GM12878 (cell line): ENCODE measurements around the gene DYSF.

Source experiments
- ATF3 ChIP-seq: IDR thresholded peaks from 2 replicates; pipeline ENCODE4 v1.6.1; 2011; ENCODE audit warnings: low read depth, mild to moderate bottlenecking, low read length, moderate library complexity, borderline replicate concordance; ENCODE audit errors: extremely low read depth
- BHLHE40 ChIP-seq, 2 experiments: fragments of 450-650 bp in 1 of 2; IDR thresholded peaks; 2 replicates each; pipeline ENCODE4 v1.6.1; 2011 to 2017; ENCODE audit warnings: low read depth in 2 of 2, borderline replicate concordance in 1 of 2, improper control_type of control experiment in 1 of 2, low read length in 1 of 2, mild to moderate bottlenecking in 1 of 2
- CTCF ChIP-seq, 3 experiments: IDR thresholded peaks in 2 of 3; conservative IDR thresholded peaks in 1 of 3; 2 replicates each; pipeline ENCODE4 v1.5.1; 2011; ENCODE audit warnings: low read depth in 3 of 3, low read length in 3 of 3, mild to moderate bottlenecking in 3 of 3, control low read depth in 2 of 3, moderate library complexity in 2 of 3, inconsistent platforms in 1 of 3, mixed read lengths in 1 of 3; ENCODE audit not compliant: control insufficient read depth in 2 of 3, insufficient read depth in 1 of 3; ENCODE audit errors: extremely low read depth in 1 of 3
- DPF2 ChIP-seq: fragments of 450-650 bp; IDR thresholded peaks from 2 replicates; pipeline ENCODE4 v1.6.1; 2017; ENCODE audit warnings: mild to moderate bottlenecking
- EP300 ChIP-seq, 2 experiments: fragments of 150-350 bp in 1 of 2; IDR thresholded peaks; 2 replicates each; pipeline ENCODE4 v1.6.1; 2011 to 2012; ENCODE audit warnings: low read depth in 2 of 2, low read length in 2 of 2, borderline replicate concordance in 1 of 2, improper control_type of control experiment in 1 of 2, inconsistent platforms in 1 of 2; ENCODE audit not compliant: control insufficient read depth in 1 of 2
- SIN3A ChIP-seq: IDR thresholded peaks from 2 replicates; pipeline ENCODE4 v1.6.1; 2012; ENCODE audit warnings: low read depth, low read length, improper control_type of control experiment
- SP1 ChIP-seq: IDR thresholded peaks from one replicate; pipeline ENCODE4 v1.6.1; 2011; ENCODE audit warnings: low read depth, low read length
- TCF7 ChIP-seq: IDR thresholded peaks from 2 replicates; pipeline ENCODE4 v1.6.1; 2014; ENCODE audit warnings: antibody characterized with exemption, borderline replicate concordance
- ZBTB11 ChIP-seq: fragments of 450-650 bp; formaldehyde crosslinking; IDR thresholded peaks from 2 replicates; pipeline ENCODE4 v1.5.0; 2022; ENCODE audit warnings: mild to moderate bottlenecking, missing genetic modification characterization
- ZZZ3 ChIP-seq: IDR thresholded peaks from 2 replicates; pipeline ENCODE4 v1.6.1; 2011; ENCODE audit warnings: low read depth; ENCODE audit not compliant: control insufficient read depth, insufficient read length

DNA sequence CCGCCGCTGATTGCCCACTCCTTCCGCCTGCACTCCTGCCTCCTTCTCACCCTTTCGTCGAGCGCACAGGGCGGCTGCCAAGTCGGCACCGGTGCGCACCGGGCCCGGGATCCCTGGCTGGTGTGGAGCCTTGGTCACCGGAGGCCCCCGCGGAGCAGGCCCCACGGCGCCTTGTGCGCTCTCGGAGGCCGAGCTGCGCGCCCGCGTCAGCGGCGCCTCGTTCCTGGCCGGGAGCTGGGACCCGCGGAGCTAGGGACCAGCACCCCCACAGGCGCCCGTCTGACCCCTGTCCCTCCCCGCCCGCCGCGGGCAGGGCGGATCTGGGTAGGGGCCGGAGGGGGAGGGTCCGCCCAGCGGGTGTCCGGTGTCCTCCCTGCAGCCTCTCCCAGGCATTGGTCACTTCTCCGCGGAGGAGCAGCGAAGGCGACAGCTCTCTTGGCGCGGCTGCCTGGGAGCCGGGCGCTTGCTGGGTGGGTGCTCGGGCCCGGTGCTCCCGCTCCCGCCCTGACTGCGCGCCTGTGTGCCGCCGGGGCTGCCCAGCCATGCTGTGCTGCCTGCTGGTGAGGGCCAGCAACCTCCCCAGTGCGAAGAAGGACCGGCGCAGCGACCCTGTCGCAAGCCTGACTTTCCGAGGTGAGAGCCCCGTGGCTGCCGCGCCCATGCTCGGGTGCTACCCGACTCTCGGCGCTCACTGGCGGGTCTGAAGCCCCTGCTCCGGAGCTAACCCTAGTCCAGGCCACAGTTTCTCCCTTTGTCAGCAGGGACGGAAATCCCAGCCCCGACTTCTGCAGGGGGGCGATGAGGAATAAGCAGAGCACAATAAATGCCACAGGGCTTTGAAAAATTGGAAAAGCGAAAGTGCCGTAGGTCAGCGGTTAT is 13.2 kb downstream of the DYSF start:
- TF ChIP-seq SP1 (no peak), EP300 (IDR thresholded peaks at IDR 0.05; ENCODE audit: borderline replicate concordance in 1 of 2, control insufficient read depth in 1 of 2, low read depth in 2 of 2, low read length in 2 of 2) (no peak), DPF2 (no peak), ATF3 (no peak), TCF7 (no peak), SIN3A (no peak), CTCF (IDR thresholded peaks at IDR 0.05 in 2 of 3, conservative IDR thresholded peaks at IDR 0.05 in 1 of 3; ENCODE audit: control insufficient read depth in 2 of 3, extremely low read depth in 1 of 3, insufficient read depth in 1 of 3, low read depth in 3 of 3, low read length in 3 of 3) (no peak), ZBTB11 (CRISPR knock-in tag) (no peak), BHLHE40 (IDR thresholded peaks at IDR 0.05; ENCODE audit: borderline replicate concordance in 1 of 2, low read depth in 2 of 2, low read length in 1 of 2) (no peak), ZZZ3 (no peak)
